ENCODE data around the gene COA3. TPM values are rescaled to one million over a fixed set of nuclear protein-coding genes. Genes with fewer than 3 reads are reported as not detected.
A peak's percentile ranks its signal among the peaks of the same experiment; 100 is the strongest.

COA3 gene
- total RNA-seq, 1 experiment from 2014 or later = 89.7 TPM

DNA sequence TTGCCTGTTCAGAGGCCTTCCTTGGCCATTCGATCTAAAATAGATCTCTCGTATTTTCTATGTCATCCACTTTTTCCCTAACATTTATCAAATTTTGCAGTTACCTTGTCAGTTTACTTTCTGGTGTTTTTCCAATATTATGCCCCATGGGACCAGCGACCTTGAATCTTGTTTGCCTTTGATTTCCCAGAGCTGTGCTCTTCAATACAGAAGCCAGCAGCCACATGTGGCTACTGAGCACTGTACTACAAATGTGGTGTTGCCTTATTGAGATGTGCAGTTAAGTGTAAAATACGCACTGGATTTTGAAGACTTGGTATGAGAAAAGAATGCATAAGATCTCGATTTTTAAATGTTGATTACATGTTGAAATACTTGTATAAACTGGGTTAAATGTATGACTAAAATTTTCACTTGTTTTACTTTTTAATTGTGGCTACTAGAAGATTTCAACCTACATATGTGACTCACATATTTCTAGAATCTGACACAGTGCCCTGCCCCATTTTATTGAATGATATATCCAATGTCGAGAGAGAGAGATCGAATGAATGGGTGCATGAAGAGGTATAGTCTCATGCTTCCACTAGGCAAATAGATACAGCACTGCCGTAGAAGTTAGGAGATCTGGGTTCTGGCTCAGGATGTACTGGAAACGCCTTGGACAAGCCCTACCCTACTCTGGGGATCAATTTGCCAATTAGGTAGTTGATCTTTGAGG, 33.9 kb upstream of the COA3 start:
- no peak for DNase-seq
- peak overlapping the region; percentile 99 for H3K4me3 ChIP-seq (ENCODE audit: insufficient read depth, low read depth, low read length)

GRCh38 chr17:42830971-42831370, 32.5 kb upstream of the COA3 start:
- no peak for DNase-seq
- Histone ChIP-seq H3K27me3 (ENCODE audit: control insufficient read depth, insufficient read depth, low read length) (no peaks in the 10 kb centered on the region; the same call in 1 of the 2 replicates), H3K36me3 (replicated peaks; ENCODE audit: control insufficient read depth, insufficient read depth, low read length) (peaks cover 7% of the 10 kb centered on the region), H3K4me3 (ENCODE audit: insufficient read depth, low read depth, low read length) (no peak overlapping the region)

More for the DNA sequence above, 33.9 kb upstream of the COA3 start:
- Histone ChIP-seq H3K27me3 (ENCODE audit: control insufficient read depth, insufficient read depth, low read length) (no peaks in the 10 kb centered on the region; the same call in 1 of the 2 replicates), H3K36me3 (replicated peaks; ENCODE audit: control insufficient read depth, insufficient read depth, low read length) (peaks cover 12% of the 10 kb centered on the region)

DNA sequence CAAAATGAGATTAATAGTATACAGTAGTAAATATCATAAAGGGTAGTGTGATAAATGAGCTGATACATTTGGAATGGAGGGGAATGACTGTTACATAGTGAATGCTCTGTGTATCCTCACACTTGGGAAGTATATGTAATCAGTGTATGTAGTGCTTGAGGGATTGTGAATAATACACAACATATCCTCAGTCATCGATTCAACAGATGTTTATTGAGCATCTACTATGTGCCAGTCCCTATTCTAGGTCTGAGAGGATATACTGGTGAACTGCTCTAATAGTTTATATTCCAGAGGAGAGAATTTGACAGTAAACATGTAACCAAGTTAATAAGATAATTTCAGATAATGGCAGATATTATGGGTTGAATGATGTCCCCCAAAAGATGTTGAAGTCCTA, 29.0 kb upstream of the COA3 start:
- H3K36me3 ChIP-seq (replicated peaks; ENCODE audit: control insufficient read depth, insufficient read depth, low read length) = no peaks in the 10 kb centered on the region
- no peak for DNase-seq
- H3K27me3 ChIP-seq (ENCODE audit: control insufficient read depth, insufficient read depth, low read length) = no peaks in the 10 kb centered on the region; the same call in 1 of the 2 replicates
- H3K4me3 ChIP-seq (ENCODE audit: insufficient read depth, low read depth, low read length) = no peak overlapping the region

DNA sequence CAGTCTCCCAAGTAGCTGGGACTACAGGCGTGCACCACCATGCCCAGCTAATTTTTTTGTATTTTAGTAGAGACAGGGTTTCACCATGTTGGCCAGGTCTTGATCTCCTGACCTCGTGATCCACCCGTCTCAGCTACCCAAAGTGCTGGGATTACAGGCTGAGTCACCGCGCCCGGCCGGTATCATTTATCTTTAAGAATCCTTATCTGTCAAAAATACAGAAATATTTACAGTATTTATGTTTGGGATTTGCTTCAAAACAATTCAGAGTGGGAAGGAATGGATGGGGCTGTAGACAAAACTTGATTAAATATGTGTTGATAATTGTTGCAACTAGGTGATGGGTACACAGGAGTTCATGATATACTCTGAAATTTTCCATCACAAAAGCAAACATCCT, 22.7 kb upstream of the COA3 start:
- peaks cover 23% of the 10 kb centered on the region for H3K36me3 ChIP-seq (replicated peaks; ENCODE audit: control insufficient read depth, insufficient read depth, low read length)
- H3K27me3 ChIP-seq (ENCODE audit: control insufficient read depth, insufficient read depth, low read length) = no peaks in the 10 kb centered on the region
- DNase-seq = no peak
- H3K4me3 ChIP-seq (ENCODE audit: insufficient read depth, low read depth, low read length) = no peak overlapping the region

GRCh38 chr17:42819939-42820535, 21.5 kb upstream of the COA3 start:
- DNase-seq = peak; percentile 86
- Histone ChIP-seq H3K27me3 (ENCODE audit: control insufficient read depth, insufficient read depth, low read length) (no peaks in the 10 kb centered on the region), H3K36me3 (replicated peaks; ENCODE audit: control insufficient read depth, insufficient read depth, low read length) (peaks cover 30% of the 10 kb centered on the region), H3K4me3 (ENCODE audit: insufficient read depth, low read depth, low read length) (no peak overlapping the region)

DNA sequence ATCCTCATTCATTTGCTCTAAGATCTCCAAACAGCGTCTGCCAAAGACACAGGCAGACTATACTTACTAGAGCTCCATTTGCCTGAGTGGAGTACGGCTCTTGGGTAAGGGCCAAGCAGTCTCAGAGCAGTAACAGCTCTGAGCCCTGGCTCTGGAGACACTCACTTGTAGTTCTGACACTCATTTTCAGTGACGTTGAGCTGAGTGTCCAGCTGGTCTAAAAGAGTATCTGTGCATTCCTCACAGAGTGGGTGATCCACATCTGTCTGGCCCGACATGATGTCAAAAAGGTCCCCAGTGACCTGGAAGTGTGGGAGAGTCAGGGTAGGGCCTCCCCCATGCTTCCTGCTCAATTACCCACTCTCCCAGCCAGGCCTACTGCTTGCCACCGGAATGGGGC, 19.9 kb upstream of the COA3 start:
- Histone ChIP-seq H3K4me3 (ENCODE audit: insufficient read depth, low read depth, low read length) (no peak overlapping the region), H3K36me3 (replicated peaks; ENCODE audit: control insufficient read depth, insufficient read depth, low read length) (peaks cover 39% of the 10 kb centered on the region), H3K27me3 (ENCODE audit: control insufficient read depth, insufficient read depth, low read length) (no peaks in the 10 kb centered on the region)
- no peak for DNase-seq

GRCh38 chr17:42817866-42818265, 19.4 kb upstream of the COA3 start:
- no peak for DNase-seq

DNA sequence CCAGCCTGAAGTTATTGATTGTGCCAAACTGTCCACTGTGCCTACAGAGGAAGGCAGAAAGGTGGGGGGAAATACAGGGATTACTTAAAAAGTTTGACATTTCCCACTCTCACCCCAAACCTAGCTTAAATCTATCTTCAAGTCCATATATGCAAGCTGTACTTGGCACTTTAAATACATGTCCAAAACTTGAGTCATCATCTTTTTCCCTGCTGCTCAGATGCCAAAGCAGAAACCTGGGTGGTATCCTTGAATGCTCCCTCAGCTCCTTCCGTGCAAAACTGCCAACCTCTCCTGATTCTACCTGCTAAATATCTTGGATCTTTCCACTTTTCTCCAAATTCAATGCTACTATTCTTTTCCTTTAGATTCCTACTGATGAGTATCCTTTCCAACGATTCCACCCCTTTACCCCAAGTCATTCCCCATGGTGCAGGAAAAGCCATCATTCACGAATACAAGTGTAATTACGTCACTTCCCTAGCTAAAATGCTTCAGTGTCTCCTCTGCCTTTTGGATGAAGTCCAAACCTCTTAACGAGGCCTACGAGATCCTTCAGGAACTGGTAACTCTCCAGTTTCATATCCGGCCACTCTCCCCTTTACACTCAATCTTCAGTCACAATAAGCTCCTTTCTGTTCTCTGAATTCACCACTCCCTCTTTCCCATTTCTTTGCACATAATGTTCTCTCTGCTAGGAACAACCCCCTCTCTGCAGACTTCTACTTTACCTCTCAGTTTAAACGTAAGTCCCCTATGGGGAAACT, 16.3 kb upstream of the COA3 start:
- Histone ChIP-seq H3K4me3 (ENCODE audit: insufficient read depth, low read depth, low read length) (no peak overlapping the region), H3K27me3 (ENCODE audit: control insufficient read depth, insufficient read depth, low read length) (no peaks in the 10 kb centered on the region), H3K36me3 (replicated peaks; ENCODE audit: control insufficient read depth, insufficient read depth, low read length) (peaks cover 45% of the 10 kb centered on the region)
- DNase-seq = no peak

More at GRCh38 chr17:42817866-42818265, 19.4 kb upstream of the COA3 start:
- H3K27me3 ChIP-seq (ENCODE audit: control insufficient read depth, insufficient read depth, low read length) = no peaks in the 10 kb centered on the region
- H3K36me3 ChIP-seq (replicated peaks; ENCODE audit: control insufficient read depth, insufficient read depth, low read length) = peaks cover 39% of the 10 kb centered on the region
- no peak overlapping the region for H3K4me3 ChIP-seq (ENCODE audit: insufficient read depth, low read depth, low read length)

DNA sequence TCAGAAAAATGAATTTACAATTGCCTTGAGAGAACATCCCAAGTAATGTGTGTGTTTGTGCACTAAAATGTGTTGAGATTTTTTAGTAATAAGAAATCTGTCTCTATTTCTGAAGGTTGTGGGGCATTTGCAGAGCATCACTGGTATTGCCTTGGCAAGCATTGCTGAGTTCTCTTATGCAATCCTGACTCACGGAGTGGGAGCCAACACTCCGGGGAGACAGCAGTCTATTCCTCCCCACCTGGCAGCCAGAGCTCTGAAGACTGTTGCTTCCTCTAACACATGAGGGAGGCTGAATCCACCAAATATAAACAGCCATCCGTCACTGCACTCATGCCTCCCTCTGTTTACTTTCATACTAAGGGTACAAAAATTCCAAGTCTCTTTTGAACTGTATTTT, 10.7 kb upstream of the COA3 start:
- Histone ChIP-seq H3K27me3 (ENCODE audit: control insufficient read depth, insufficient read depth, low read length) (no peaks in the 10 kb centered on the region), H3K4me3 (ENCODE audit: insufficient read depth, low read depth, low read length) (no peak overlapping the region), H3K36me3 (replicated peaks; ENCODE audit: control insufficient read depth, insufficient read depth, low read length) (peaks cover 11% of the 10 kb centered on the region)
- no peak for DNase-seq

DNA sequence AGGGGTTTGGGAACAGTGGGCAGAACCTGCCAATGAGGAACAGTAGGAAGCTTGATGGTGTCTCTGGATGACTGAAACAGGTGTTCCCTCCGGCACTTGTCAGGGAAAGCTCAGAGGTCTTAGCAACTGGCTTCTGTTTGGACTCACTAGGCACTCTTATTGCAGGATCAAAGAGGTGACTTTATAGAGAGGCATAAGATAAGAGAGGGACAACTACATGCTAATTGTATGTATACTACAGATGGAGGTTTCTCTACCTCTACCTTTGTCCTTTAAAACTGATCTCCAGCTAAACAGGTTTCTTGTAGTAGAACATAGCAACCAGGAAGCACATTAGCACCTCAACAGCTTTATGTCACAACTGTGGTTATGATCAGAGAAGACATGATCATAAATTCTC, 7.7 kb upstream of the COA3 start:
- Histone ChIP-seq H3K36me3 (replicated peaks; ENCODE audit: control insufficient read depth, insufficient read depth, low read length) (peaks cover 6% of the 10 kb centered on the region), H3K27me3 (ENCODE audit: control insufficient read depth, insufficient read depth, low read length) (no peaks in the 10 kb centered on the region; the same call in none of the 2 replicates), H3K4me3 (ENCODE audit: insufficient read depth, low read depth, low read length) (no peak overlapping the region)
- no peak for DNase-seq

GRCh38 chr17:42804918-42805367, 6.4 kb upstream of the COA3 start:
- no peak overlapping the region for H3K4me3 ChIP-seq (ENCODE audit: insufficient read depth, low read depth, low read length)
- H3K36me3 ChIP-seq (replicated peaks; ENCODE audit: control insufficient read depth, insufficient read depth, low read length) = no peaks in the 10 kb centered on the region

DNA sequence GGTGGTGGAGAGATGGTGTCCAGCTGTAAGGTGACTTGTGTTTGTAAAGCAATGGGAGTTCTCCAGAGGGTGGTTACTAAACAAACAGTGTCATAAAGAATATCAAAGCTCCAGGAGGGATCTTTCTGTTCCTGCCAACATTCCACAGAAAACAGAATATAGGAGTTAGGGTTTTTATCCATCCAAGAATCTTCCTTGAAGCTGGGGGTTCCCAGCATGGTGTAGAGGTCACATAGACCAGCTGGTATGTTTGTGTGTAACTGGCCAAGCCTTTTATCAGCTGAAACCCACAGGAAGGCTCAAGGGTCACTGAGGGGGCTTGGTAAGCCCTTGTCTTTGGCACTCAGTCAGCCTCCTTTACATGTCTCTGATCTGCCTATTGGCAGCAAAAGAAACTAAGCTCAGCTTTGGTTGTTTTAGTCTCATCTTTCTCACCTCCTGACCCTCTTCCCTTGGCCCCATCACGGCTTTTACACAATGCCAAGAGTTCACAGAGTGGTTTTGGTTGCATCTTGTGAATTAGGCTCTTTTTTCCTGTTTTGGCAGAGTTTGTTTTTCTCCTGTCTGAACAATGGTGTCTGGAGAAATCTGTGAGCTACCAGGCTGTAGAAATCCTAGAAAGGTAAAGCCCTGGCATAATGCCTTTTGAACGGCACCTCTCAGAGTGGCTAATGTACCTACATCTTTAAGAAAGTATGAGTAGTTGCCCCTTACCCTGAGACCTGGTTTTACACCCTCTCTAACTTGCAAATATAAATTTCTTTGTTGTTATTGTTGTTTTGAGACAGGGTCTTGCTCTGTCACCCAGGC, 4.8 kb upstream of the COA3 start:
- no peak overlapping the region for H3K4me3 ChIP-seq (ENCODE audit: insufficient read depth, low read depth, low read length)
- H3K27me3 ChIP-seq (ENCODE audit: control insufficient read depth, insufficient read depth, low read length) = peaks cover 3% of the 10 kb centered on the region
- H3K36me3 ChIP-seq (replicated peaks; ENCODE audit: control insufficient read depth, insufficient read depth, low read length) = no peaks in the 10 kb centered on the region
- DNase-seq = no peak

More at GRCh38 chr17:42804918-42805367, 6.4 kb upstream of the COA3 start:
- no peak for DNase-seq
- H3K27me3 ChIP-seq (ENCODE audit: control insufficient read depth, insufficient read depth, low read length) = no peaks in the 10 kb centered on the region; the same call in none of the 2 replicates

DNA sequence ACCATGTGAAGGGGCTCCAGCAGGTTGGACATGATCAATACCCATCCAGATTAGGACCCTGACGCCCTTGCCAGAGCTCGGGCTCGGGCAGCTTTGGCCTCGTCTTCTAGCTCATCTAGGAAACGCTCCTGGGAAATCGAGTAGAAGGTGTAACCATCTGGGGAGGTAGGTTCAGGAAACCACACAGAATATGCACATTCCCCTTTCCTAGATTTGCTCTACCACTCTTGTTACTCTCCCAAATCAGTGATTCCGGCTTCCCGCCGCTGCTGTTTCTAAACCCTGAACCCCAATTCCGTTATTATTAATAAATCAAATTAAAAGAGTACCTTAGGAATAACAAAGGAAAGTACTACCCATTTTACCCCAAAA, 507 bp downstream of the COA3 start:
- Histone ChIP-seq H3K4me3 (ENCODE audit: insufficient read depth, low read depth, low read length) (peak overlapping the region; percentile 96), H3K27me3 (ENCODE audit: control insufficient read depth, insufficient read depth, low read length) (peaks cover 3% of the 10 kb centered on the region), H3K36me3 (replicated peaks; ENCODE audit: control insufficient read depth, insufficient read depth, low read length) (no peaks in the 10 kb centered on the region; the same call in 1 of the 2 replicates)
- no peak for DNase-seq

Data from H7 (cell line).